Measurements from ENCODE around the gene ABHD4. TPM values are rescaled to one million over a fixed set of nuclear protein-coding genes. Genes with fewer than 3 reads are reported as not detected.

The ABHD4 gene
- total and polyA plus RNA-seq, 10 of the 15 experiments (the other 5 are each of a cell fraction or from before 2014, with no cell fraction given): 5.4 to 28.7 (median 10.8) TPM

- TF ChIP-seq, protein P1, sequence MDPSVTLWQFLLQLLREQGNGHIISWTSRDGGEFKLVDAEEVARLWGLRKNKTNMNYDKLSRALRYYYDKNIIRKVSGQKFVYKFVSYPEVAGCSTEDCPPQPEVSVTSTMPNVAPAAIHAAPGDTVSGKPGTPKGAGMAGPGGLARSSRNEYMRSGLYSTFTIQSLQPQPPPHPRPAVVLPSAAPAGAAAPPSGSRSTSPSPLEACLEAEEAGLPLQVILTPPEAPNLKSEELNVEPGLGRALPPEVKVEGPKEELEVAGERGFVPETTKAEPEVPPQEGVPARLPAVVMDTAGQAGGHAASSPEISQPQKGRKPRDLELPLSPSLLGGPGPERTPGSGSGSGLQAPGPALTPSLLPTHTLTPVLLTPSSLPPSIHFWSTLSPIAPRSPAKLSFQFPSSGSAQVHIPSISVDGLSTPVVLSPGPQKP (IDR thresholded peaks at IDR 0.05; ENCODE audit: low read depth, low read length): peak; percentile 70; the same call in 1 of the 2 replicates
- TF ChIP-seq ZZZ3 (IDR thresholded peaks at IDR 0.05; ENCODE audit: control insufficient read depth, insufficient read length, low read depth) (no peak), TAF1 (IDR thresholded peaks at IDR 0.05; ENCODE audit: borderline replicate concordance, low read depth, low read length) (peak; percentile 72), BMI1 (IDR thresholded peaks at IDR 0.05; ENCODE audit: borderline replicate concordance) (peak; percentile 91), NR2C1 (IDR thresholded peaks at IDR 0.05) (peak; percentile 54; the same call in 1 of the 2 replicates), RELA (IDR thresholded peaks at IDR 0.05; ENCODE audit: borderline replicate concordance, partially characterized antibody) (peak; percentile 97), SUPT20H (IDR thresholded peaks at IDR 0.05; ENCODE audit: borderline replicate concordance, control insufficient read depth, low read depth, low read length) (no peak), SPI1 (IDR thresholded peaks at IDR 0.05; ENCODE audit: borderline replicate concordance, insufficient read depth, low read depth, low read length) (peak; percentile 96), ZNF274 (IDR thresholded peaks at IDR 0.05; ENCODE audit: insufficient read depth, insufficient read length) (no peak), NRF1 (conservative IDR thresholded peaks at IDR 0.05; ENCODE audit: low read depth, low read length) (no peak), RCOR1 (conservative IDR thresholded peaks at IDR 0.05; ENCODE audit: low read depth, low read length) (0 out of 2 replicates have a peak, but pooled peaks have one; percentile 29), FOXM1 (IDR thresholded peaks at IDR 0.05; ENCODE audit: low read depth, low read length) (no peak), STAT1 (conservative IDR thresholded peaks at IDR 0.05) (no peak)
- TF ChIP-seq, protein P2, sequence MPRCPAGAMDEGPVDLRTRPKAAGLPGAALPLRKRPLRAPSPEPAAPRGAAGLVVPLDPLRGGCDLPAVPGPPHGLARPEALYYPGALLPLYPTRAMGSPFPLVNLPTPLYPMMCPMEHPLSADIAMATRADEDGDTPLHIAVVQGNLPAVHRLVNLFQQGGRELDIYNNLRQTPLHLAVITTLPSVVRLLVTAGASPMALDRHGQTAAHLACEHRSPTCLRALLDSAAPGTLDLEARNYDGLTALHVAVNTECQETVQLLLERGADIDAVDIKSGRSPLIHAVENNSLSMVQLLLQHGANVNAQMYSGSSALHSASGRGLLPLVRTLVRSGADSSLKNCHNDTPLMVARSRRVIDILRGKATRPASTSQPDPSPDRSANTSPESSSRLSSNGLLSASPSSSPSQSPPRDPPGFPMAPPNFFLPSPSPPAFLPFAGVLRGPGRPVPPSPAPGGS (IDR thresholded peaks at IDR 0.05; ENCODE audit: borderline replicate concordance, insufficient read depth, low read depth, low read length, poor library complexity, severe bottlenecking): peak; percentile 98
- TF ChIP-seq, protein P3, sequence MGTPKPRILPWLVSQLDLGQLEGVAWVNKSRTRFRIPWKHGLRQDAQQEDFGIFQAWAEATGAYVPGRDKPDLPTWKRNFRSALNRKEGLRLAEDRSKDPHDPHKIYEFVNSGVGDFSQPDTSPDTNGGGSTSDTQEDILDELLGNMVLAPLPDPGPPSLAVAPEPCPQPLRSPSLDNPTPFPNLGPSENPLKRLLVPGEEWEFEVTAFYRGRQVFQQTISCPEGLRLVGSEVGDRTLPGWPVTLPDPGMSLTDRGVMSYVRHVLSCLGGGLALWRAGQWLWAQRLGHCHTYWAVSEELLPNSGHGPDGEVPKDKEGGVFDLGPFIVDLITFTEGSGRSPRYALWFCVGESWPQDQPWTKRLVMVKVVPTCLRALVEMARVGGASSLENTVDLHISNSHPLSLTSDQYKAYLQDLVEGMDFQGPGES (IDR thresholded peaks at IDR 0.05): no peak
- TF ChIP-seq, protein P4, sequence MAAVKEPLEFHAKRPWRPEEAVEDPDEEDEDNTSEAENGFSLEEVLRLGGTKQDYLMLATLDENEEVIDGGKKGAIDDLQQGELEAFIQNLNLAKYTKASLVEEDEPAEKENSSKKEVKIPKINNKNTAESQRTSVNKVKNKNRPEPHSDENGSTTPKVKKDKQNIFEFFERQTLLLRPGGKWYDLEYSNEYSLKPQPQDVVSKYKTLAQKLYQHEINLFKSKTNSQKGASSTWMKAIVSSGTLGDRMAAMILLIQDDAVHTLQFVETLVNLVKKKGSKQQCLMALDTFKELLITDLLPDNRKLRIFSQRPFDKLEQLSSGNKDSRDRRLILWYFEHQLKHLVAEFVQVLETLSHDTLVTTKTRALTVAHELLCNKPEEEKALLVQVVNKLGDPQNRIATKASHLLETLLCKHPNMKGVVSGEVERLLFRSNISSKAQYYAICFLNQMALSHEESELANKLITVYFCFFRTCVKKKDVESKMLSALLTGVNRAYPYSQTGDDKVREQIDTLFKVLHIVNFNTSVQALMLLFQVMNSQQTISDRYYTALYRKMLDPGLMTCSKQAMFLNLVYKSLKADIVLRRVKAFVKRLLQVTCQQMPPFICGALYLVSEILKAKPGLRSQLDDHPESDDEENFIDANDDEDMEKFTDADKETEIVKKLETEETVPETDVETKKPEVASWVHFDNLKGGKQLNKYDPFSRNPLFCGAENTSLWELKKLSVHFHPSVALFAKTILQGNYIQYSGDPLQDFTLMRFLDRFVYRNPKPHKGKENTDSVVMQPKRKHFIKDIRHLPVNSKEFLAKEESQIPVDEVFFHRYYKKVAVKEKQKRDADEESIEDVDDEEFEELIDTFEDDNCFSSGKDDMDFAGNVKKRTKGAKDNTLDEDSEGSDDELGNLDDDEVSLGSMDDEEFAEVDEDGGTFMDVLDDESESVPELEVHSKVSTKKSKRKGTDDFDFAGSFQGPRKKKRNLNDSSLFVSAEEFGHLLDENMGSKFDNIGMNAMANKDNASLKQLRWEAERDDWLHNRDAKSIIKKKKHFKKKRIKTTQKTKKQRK (IDR thresholded peaks at IDR 0.05; ENCODE audit: low read depth, low read length): no peak
- TF ChIP-seq, protein P5, sequence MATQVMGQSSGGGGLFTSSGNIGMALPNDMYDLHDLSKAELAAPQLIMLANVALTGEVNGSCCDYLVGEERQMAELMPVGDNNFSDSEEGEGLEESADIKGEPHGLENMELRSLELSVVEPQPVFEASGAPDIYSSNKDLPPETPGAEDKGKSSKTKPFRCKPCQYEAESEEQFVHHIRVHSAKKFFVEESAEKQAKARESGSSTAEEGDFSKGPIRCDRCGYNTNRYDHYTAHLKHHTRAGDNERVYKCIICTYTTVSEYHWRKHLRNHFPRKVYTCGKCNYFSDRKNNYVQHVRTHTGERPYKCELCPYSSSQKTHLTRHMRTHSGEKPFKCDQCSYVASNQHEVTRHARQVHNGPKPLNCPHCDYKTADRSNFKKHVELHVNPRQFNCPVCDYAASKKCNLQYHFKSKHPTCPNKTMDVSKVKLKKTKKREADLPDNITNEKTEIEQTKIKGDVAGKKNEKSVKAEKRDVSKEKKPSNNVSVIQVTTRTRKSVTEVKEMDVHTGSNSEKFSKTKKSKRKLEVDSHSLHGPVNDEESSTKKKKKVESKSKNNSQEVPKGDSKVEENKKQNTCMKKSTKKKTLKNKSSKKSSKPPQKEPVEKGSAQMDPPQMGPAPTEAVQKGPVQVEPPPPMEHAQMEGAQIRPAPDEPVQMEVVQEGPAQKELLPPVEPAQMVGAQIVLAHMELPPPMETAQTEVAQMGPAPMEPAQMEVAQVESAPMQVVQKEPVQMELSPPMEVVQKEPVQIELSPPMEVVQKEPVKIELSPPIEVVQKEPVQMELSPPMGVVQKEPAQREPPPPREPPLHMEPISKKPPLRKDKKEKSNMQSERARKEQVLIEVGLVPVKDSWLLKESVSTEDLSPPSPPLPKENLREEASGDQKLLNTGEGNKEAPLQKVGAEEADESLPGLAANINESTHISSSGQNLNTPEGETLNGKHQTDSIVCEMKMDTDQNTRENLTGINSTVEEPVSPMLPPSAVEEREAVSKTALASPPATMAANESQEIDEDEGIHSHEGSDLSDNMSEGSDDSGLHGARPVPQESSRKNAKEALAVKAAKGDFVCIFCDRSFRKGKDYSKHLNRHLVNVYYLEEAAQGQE (IDR thresholded peaks at IDR 0.05; ENCODE audit: low read depth, low read length): peak; percentile 10; the same call in 1 of the 2 replicates
These were observed 41.8 kb upstream of the ABHD4 start (continued) for GRCh38 chr14:22556021-22556989.
